Mucosa of gallbladder (tissue), 1 donor: ENCODE measurements around the gene BCAP29. TPM values are rescaled to one million over a fixed set of nuclear protein-coding genes. Genes with fewer than 3 reads are reported as not detected.

Experiments
- DNase-seq: peaks from one replicate; pipeline ENCODE4 v3.0.0-alpha.2; 2020; ENCODE audit warnings: low spot score
- total RNA-seq: library from RNA; stranded (reverse); gene quantifications from one replicate; pipeline ENCODE4 v1.2.1, GENCODE V29; 2021
- donor health status: DM: no; HTN: no; CAD: no.

BCAP29 gene
- total RNA-seq, 1 donor from 2014 or later: 39.2 TPM

GRCh38 chr7:107581387-107582013 lies 1.5 kb downstream of the BCAP29 start:
- no peak for DNase-seq

- DNase-seq: no peak
These were observed 2.8 kb downstream of the BCAP29 start for GRCh38 chr7:107582875-107583274.

GRCh38 chr7:107584716-107585115 lies 4.7 kb downstream of the BCAP29 start:
- no peak for DNase-seq

- DNase-seq: no peak
These were observed 8.6 kb downstream of the BCAP29 start for GRCh38 chr7:107588529-107589130.

- no peak for DNase-seq
These were observed 11.4 kb downstream of the BCAP29 start for GRCh38 chr7:107591421-107591820.

GRCh38 chr7:107592361-107593024 lies 12.4 kb downstream of the BCAP29 start:
- DNase-seq: no peak

- no peak for DNase-seq
These were observed 13.0 kb downstream of the BCAP29 start for GRCh38 chr7:107593025-107593410.

GRCh38 chr7:107594961-107595737 lies 15.1 kb downstream of the BCAP29 start:
- no peak for DNase-seq

- DNase-seq: no peak
These were observed 17.0 kb downstream of the BCAP29 start for GRCh38 chr7:107596881-107597581.

GRCh38 chr7:107597582-107597916 lies 17.5 kb downstream of the BCAP29 start:
- DNase-seq: no peak

- DNase-seq: no peak
These were observed 17.9 kb downstream of the BCAP29 start for GRCh38 chr7:107597953-107598352.

GRCh38 chr7:107599262-107599661 lies 19.2 kb downstream of the BCAP29 start:
- DNase-seq: no peak

- no peak for DNase-seq
These were observed 20.8 kb downstream of the BCAP29 start for GRCh38 chr7:107600816-107601215.

- DNase-seq: no peak
These were observed 25.3 kb downstream of the BCAP29 start for GRCh38 chr7:107605218-107605815.

- no peak for DNase-seq
These were observed 26.3 kb downstream of the BCAP29 start for GRCh38 chr7:107606303-107606702.

- DNase-seq: no peak
These were observed 29.8 kb downstream of the BCAP29 start for GRCh38 chr7:107609811-107610261.

GRCh38 chr7:107610323-107610722 lies 30.3 kb downstream of the BCAP29 start:
- no peak for DNase-seq

GRCh38 chr7:107613439-107613838 lies 33.4 kb downstream of the BCAP29 start:
- DNase-seq: no peak

- no peak for DNase-seq
These were observed 33.9 kb downstream of the BCAP29 start for GRCh38 chr7:107613948-107614347.

GRCh38 chr7:107614425-107614824 lies 34.4 kb downstream of the BCAP29 start:
- no peak for DNase-seq

- DNase-seq: no peak
These were observed 36.0 kb downstream of the BCAP29 start for GRCh38 chr7:107615910-107616680.
